Left ventricle myocardium inferior (tissue), 1 donor: Measurements from ENCODE around the gene SDCBP2. TPM values are rescaled to one million over a fixed set of nuclear protein-coding genes. Genes with fewer than 3 reads are reported as not detected.
A peak's percentile ranks its signal among the peaks of the same experiment; 100 is the strongest.

ENCODE experiments used
- DNase-seq: peaks from one replicate; pipeline ENCODE4 v3.0.0-alpha.2; 2020
- H3K27ac ChIP-seq: fragments of 200-600 bp; replicated peaks from 2 replicates; pipeline ENCODE4 v1.8.0; 2021
- H3K27me3 ChIP-seq: fragments of 200-600 bp; 2 replicates; pipeline ENCODE4 v1.8.0; 2021; ENCODE audit warnings: low read depth
- H3K36me3 ChIP-seq: fragments of 200-600 bp; 2 replicates; pipeline ENCODE4 v1.8.0; 2021
- H3K4me1 ChIP-seq: fragments of 200-600 bp; 2 replicates; pipeline ENCODE4 v1.8.0; 2021
- H3K4me3 ChIP-seq: fragments of 200-600 bp; 2 replicates; pipeline ENCODE4 v1.8.0; 2021; ENCODE audit warnings: mild to moderate bottlenecking, moderate library complexity
- H3K9me3 ChIP-seq: fragments of 200-600 bp; replicated peaks from 2 replicates; pipeline ENCODE4 v1.8.0; 2021
- CTCF ChIP-seq: fragments of 200-600 bp; IDR thresholded peaks from 2 replicates; pipeline ENCODE4 v1.8.0; 2021; ENCODE audit warnings: antibody characterized with exemption, mild to moderate bottlenecking, borderline replicate concordance
- intact Hi-C: fragments of 100-400 bp; cut with micrococcal nuclease; formaldehyde crosslinking; loops from one replicate; pipeline ENCODE4 v1.11.0; 2022
- total RNA-seq: library from RNA; stranded (reverse); fragmentation: NEBNext Ultra II Directional; extraction: Animal tissue kit (Norgen Biotek cat#: 25700); gene quantifications from one replicate; pipeline ENCODE4 v1.2.1, GENCODE V29; 2021
- donor health status: DM: no; HTN: yes; CAD: no; lungs with severe emphysema.

The SDCBP2 gene
- total RNA-seq, 1 donor from 2014 or later = 2.2 TPM

- H3K4me3 ChIP-seq = no peak overlapping the region
- H3K9me3 ChIP-seq = no peaks in the 10 kb centered on the region
- no peak for DNase-seq
- peak overlapping the region; percentile 100 for H3K27ac ChIP-seq
- peaks cover 96% of the 10 kb centered on the region for H3K4me1 ChIP-seq
- no peaks in the 10 kb centered on the region for H3K27me3 ChIP-seq
- no peak for TF ChIP-seq CTCF
- no peaks in the 10 kb centered on the region for H3K36me3 ChIP-seq
- intact Hi-C loops = loop anchor here (5.0 kb wide), 1 partner anchor 65 kb away; the partner anchor contains the start of gene FKBP1A
Measured at GRCh38 chr20:1327241-1327653, 1.7 kb downstream of the SDCBP2 start.

- DNase-seq = peak; percentile 34
- Histone ChIP-seq H3K4me3 (peak overlapping the region; percentile 87), H3K4me1 (peaks cover 96% of the 10 kb centered on the region), H3K9me3 (no peaks in the 10 kb centered on the region), H3K36me3 (no peaks in the 10 kb centered on the region), H3K27me3 (no peaks in the 10 kb centered on the region), H3K27ac (peak overlapping the region; percentile 100)
- TF ChIP-seq CTCF = no peak
- intact Hi-C loops = loop anchor here (5.0 kb wide), 1 partner anchor 66 kb away; the partner anchor contains the start of gene FKBP1A
Measured at GRCh38 chr20:1326031-1326930, 2.7 kb downstream of the SDCBP2 start.

- peak overlapping the region; percentile 87 for H3K4me3 ChIP-seq
- peak; percentile 99 for DNase-seq
- intact Hi-C loops = loop anchor here (5.0 kb wide), 1 partner anchor 67 kb away; the partner anchor contains the start of gene FKBP1A
- H3K4me1 ChIP-seq = peaks cover 95% of the 10 kb centered on the region
- H3K27me3 ChIP-seq = no peaks in the 10 kb centered on the region
- no peaks in the 10 kb centered on the region for H3K9me3 ChIP-seq
- peak overlapping the region; percentile 100 for H3K27ac ChIP-seq
- TF ChIP-seq CTCF = peak; percentile 49
- H3K36me3 ChIP-seq = no peaks in the 10 kb centered on the region
Measured at GRCh38 chr20:1325173-1326030, 3.5 kb downstream of the SDCBP2 start.

GRCh38 chr20:1324598-1325172 is 4.3 kb downstream of the SDCBP2 start:
- Histone ChIP-seq H3K4me1 (peaks cover 94% of the 10 kb centered on the region), H3K27ac (peak overlapping the region; percentile 100), H3K36me3 (no peaks in the 10 kb centered on the region), H3K9me3 (no peaks in the 10 kb centered on the region), H3K27me3 (no peaks in the 10 kb centered on the region), H3K4me3 (peak overlapping the region; percentile 87)
- no peak for DNase-seq
- intact Hi-C loops = loop anchor here (5.0 kb wide), 1 partner anchor 68 kb away; the partner anchor contains the start of gene FKBP1A
- no peak for TF ChIP-seq CTCF
